ENCODE measurements around the gene IQUB. TPM values are rescaled to one million over a fixed set of nuclear protein-coding genes. Genes with fewer than 3 reads are reported as not detected.

The IQUB gene
- total RNA-seq, 1 donor from 2014 or later = 3.2 TPM

DNA sequence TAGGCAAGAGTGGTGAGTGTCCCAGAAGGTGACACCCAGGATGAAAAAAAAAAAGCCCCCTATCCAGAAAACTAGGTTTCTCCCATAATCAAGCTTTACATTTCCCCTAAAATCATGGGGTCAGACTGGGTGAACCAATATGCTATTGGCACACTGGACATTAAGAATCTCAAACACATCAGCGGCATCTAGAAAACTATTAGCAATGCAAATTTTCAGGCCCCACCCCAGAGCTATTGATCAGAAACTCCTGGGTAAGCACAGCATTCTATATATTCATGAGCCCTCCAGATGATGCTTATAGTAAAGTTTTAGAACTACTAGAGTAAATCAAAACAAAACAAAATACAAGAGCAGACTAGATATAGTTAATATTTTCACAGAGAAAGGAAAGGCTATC is 36.4 kb downstream of the IQUB start:
- TF ChIP-seq, protein P1, sequence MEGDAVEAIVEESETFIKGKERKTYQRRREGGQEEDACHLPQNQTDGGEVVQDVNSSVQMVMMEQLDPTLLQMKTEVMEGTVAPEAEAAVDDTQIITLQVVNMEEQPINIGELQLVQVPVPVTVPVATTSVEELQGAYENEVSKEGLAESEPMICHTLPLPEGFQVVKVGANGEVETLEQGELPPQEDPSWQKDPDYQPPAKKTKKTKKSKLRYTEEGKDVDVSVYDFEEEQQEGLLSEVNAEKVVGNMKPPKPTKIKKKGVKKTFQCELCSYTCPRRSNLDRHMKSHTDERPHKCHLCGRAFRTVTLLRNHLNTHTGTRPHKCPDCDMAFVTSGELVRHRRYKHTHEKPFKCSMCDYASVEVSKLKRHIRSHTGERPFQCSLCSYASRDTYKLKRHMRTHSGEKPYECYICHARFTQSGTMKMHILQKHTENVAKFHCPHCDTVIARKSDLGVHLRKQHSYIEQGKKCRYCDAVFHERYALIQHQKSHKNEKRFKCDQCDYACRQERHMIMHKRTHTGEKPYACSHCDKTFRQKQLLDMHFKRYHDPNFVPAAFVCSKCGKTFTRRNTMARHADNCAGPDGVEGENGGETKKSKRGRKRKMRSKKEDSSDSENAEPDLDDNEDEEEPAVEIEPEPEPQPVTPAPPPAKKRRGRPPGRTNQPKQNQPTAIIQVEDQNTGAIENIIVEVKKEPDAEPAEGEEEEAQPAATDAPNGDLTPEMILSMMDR (IDR thresholded peaks at IDR 0.05) = no peak
- no peak for ATAC-seq
- DNase-seq = no peak
- H3K4me3 ChIP-seq = no peak overlapping the region
- intact Hi-C loops (cut with DNase I) = no loop called here
- H3K36me3 ChIP-seq = no peaks in the 10 kb centered on the region
- no peaks in the 10 kb centered on the region for H3K4me1 ChIP-seq
- no peak overlapping the region for H3K27ac ChIP-seq
- H3K27me3 ChIP-seq (ENCODE audit: low read depth) = no peaks in the 10 kb centered on the region
- H3K9me3 ChIP-seq = no peaks in the 10 kb centered on the region

DNA sequence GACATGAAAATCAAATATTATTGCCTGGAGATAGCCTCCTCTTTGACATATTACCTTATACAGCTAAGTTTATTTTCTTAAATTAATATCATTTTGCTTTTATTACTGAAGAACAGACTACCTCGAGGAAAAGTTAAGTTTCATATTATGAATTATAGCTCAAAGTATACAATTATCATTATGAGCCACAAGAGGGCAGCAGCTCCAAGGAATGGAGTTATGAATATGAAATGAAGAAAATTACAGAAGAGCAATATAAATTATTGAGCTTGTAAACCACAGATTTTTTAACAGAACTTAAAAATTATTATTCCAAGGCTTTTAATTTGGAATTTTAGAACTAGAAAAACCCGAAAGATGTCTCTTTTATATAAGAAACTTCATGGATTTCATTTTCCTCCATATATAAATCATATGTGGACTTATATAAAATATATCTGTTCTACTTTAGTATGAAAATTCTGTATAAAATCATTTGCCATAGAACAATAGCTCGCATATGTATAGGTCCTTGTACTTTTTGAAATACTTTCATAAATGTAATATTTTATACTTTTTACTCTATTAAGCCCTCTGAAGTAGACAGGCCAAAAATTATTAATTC is 40.1 kb downstream of the IQUB start:
- H3K4me1 ChIP-seq = no peaks in the 10 kb centered on the region
- H3K27me3 ChIP-seq (ENCODE audit: low read depth) = no peaks in the 10 kb centered on the region
- intact Hi-C loops (cut with DNase I) = no loop called here
- no peaks in the 10 kb centered on the region for H3K36me3 ChIP-seq
- H3K27ac ChIP-seq = no peak overlapping the region
- DNase-seq (no peak), ATAC-seq (no peak)
- no peak overlapping the region for H3K4me3 ChIP-seq
- TF ChIP-seq, protein P1 (IDR thresholded peaks at IDR 0.05) = peak; percentile 71
- no peaks in the 10 kb centered on the region for H3K9me3 ChIP-seq

DNA sequence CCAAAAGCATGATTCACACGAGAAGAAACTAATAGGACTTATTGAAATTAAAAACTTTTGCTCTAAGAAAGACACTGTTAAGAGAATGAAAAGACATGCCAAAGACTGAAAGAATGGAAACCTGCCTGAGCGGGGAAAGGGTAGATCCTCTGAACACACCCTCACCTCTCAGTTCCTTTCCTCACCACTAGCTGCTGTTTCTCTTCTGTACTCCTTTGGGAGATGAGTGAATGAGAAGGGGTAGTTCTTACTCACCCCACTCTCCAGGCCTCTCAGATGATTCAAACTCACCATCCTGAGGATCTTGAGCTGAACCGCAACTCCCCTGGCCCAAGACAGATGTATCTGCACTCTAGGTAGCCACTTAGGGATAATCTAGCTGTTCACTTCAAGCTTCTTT is 41.9 kb downstream of the IQUB start:
- Histone ChIP-seq H3K27me3 (ENCODE audit: low read depth) (no peaks in the 10 kb centered on the region), H3K4me1 (no peaks in the 10 kb centered on the region), H3K36me3 (no peaks in the 10 kb centered on the region), H3K27ac (no peak overlapping the region), H3K9me3 (no peaks in the 10 kb centered on the region), H3K4me3 (no peak overlapping the region)
- DNase-seq (no peak), ATAC-seq (no peak)
- TF ChIP-seq, protein P1 (IDR thresholded peaks at IDR 0.05) = no peak
- intact Hi-C loops (cut with DNase I) = no loop called here

DNA sequence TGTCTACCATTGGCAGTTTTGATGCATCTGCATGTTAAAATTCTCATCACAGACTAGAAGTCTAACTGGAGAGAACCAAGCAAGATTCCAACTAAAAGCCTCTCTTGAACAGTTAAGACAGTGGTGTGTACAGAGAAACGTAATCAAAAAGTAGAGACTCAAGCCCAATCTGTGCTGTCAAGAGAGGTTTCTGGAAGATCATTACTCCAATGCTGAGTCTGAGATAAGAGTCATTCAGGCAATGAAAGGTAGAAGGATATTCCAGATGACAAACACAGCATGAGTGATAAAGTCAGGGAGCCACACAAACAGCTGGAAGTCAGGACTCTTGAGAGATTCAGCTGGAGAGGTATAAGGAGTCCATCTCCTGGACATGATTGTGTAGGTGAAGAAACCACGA is 48.7 kb downstream of the IQUB start:
- no peak overlapping the region for H3K27ac ChIP-seq
- DNase-seq = no peak
- H3K4me1 ChIP-seq = no peaks in the 10 kb centered on the region
- intact Hi-C loops (cut with DNase I) = no loop called here
- H3K4me3 ChIP-seq = no peak overlapping the region
- H3K27me3 ChIP-seq (ENCODE audit: low read depth) = no peaks in the 10 kb centered on the region
- no peak for ATAC-seq
- TF ChIP-seq, protein P1 (IDR thresholded peaks at IDR 0.05) = no peak
- no peaks in the 10 kb centered on the region for H3K36me3 ChIP-seq
- no peaks in the 10 kb centered on the region for H3K9me3 ChIP-seq

DNA sequence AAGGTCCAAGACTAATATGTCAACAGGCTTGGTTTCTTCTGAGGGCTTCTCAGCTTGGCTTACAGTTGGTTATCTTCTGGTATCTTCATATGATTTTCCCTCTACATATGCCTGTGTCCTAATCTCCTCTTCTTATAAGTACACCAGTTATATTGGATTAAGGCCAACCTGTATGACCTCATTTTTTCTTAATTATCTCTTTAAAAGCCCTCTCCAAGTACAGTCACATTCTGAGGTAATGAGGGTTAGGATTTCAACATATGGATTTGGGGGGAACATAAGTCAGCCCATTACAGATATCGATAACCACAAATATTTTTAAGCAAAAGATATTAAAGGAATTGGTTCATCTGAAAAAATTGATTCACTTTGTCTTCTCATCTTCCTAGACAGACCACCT is 49.2 kb downstream of the IQUB start:
- H3K36me3 ChIP-seq = no peaks in the 10 kb centered on the region
- no peaks in the 10 kb centered on the region for H3K9me3 ChIP-seq
- H3K27me3 ChIP-seq (ENCODE audit: low read depth) = no peaks in the 10 kb centered on the region
- DNase-seq = no peak
- no peaks in the 10 kb centered on the region for H3K4me1 ChIP-seq
- no peak overlapping the region for H3K27ac ChIP-seq
- TF ChIP-seq, protein P1 (IDR thresholded peaks at IDR 0.05) = no peak
- no peak overlapping the region for H3K4me3 ChIP-seq
- no peak for ATAC-seq
- intact Hi-C loops (cut with DNase I) = no loop called here
